Measurements from ENCODE around the gene PTTG1. TPM values are rescaled to one million over a fixed set of nuclear protein-coding genes. Genes with fewer than 3 reads are reported as not detected.

PTTG1 gene
- total and polyA plus RNA-seq, 2 of the 8 experiments (the other 6 are each of a cell fraction or from before 2014, with no cell fraction given) = 240 to 478 TPM

GRCh38 chr5:160421625-160422258 lies at the start of gene PTTG1 (continued):
- TF ChIP-seq CHD7 (IDR thresholded peaks at IDR 0.05; ENCODE audit: insufficient replicate concordance, low read length) (no peak), CEBPB (IDR thresholded peaks at IDR 0.05; ENCODE audit: low read depth, low read length) (no peak), EGR1 (IDR thresholded peaks at IDR 0.05; ENCODE audit: borderline replicate concordance, low read depth, low read length) (no peak), CREB1 (IDR thresholded peaks at IDR 0.05) (peak; percentile 25; the same call in 1 of the 2 replicates), RXRA (IDR thresholded peaks at IDR 0.05; ENCODE audit: insufficient read depth, low read depth, low read length) (no peak), SP4 (IDR thresholded peaks at IDR 0.05; ENCODE audit: low read length) (no peak), SP1 (IDR thresholded peaks at IDR 0.05; ENCODE audit: low read depth, low read length) (peak; percentile 74; the same call in 1 of the 2 replicates), JUND (IDR thresholded peaks at IDR 0.05; ENCODE audit: low read length) (no peak), SAP30 (IDR thresholded peaks at IDR 0.05; ENCODE audit: insufficient read depth, insufficient replicate concordance, low read length) (peak; percentile 46), ASH2L (IDR thresholded peaks at IDR 0.05; ENCODE audit: low read length) (peak; percentile 83), TAF7 (optimal IDR thresholded peaks at IDR 0.05; ENCODE audit: borderline replicate concordance, low read depth, low read length) (peak; percentile 94), YY1 (IDR thresholded peaks at IDR 0.05; ENCODE audit: low read depth, low read length) (no peak)
